Measurements from ENCODE around the gene SDE2.

SDE2 gene

DNA sequence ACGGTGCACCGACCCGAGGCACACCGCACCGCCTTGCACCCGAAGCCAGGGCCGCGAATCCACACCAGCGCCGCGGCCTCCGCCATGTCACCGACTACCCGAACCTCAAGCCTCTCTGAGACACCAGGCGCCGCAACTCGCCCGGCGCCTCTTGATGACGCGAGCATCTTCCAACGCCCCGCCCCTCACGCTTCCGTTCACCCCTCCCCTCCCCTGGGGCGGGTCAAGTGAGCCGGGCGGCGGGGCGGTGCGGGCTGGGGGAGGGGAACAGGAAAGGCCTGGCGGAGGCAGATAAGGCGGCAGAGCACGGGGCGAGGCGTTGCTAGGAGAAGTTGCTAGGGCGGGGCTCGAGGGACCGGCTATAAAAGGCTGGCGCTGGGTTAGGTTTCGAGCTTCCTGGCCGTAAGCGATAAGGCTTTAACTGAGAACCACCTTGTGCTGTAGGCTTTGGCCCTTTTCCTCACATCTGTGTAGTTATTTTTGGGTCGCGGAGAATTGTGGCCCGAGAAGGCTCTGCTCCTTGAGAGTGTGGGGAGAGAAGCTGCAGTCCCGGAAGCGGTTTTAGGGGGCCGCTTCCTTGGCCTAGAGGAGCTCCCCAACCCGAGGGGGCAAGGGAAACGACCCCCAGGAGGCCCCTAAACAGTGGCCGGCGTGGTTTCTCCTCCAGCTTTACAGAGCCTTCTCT, at the start of gene SDE2:
Gene SDE2, minus strand, starts transcription at position 117 of the 685 bp plus-strand sequence. Its CDS starts 31 bp downstream, at position 86.
- peak within 1 kb of the TSS; percentile 92 for H3K4me3 ChIP-seq (ENCODE audit: low read depth, low read length)
- TF ChIP-seq, protein P1, sequence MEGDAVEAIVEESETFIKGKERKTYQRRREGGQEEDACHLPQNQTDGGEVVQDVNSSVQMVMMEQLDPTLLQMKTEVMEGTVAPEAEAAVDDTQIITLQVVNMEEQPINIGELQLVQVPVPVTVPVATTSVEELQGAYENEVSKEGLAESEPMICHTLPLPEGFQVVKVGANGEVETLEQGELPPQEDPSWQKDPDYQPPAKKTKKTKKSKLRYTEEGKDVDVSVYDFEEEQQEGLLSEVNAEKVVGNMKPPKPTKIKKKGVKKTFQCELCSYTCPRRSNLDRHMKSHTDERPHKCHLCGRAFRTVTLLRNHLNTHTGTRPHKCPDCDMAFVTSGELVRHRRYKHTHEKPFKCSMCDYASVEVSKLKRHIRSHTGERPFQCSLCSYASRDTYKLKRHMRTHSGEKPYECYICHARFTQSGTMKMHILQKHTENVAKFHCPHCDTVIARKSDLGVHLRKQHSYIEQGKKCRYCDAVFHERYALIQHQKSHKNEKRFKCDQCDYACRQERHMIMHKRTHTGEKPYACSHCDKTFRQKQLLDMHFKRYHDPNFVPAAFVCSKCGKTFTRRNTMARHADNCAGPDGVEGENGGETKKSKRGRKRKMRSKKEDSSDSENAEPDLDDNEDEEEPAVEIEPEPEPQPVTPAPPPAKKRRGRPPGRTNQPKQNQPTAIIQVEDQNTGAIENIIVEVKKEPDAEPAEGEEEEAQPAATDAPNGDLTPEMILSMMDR (IDR thresholded peaks at IDR 0.05; ENCODE audit: low read depth, low read length) = no peak
- in situ Hi-C loops (cut with HindIII; ENCODE audit: low sequenced_read_pairs) = no loop called here
- peak; percentile 100 for DNase-seq (ENCODE audit: low read depth, low spot score)

DNA sequence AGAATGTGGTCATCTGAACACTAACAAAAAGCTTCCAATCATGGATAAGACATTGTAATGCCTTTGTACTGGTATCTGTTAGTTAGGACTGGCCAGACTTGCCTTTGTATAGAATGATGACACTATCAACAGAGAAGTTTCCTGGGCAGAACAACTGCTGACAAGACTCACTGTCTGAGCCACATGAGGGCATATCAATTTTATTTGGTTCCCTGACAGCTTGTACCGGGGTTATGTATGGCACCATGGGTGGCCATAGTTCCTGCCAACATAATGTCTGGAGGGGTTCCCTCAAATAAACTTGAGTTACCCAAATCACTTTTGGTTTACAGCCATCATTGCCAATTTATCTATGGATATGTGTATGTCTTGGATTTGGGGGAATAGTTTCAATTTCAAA, 49.7 kb upstream of the SDE2 start:
- in situ Hi-C loops (cut with HindIII; ENCODE audit: low sequenced_read_pairs) = no loop called here
- no peak overlapping the region for H3K4me3 ChIP-seq (ENCODE audit: low read depth, low read length)
- no peak for DNase-seq (ENCODE audit: low read depth, low spot score)
- TF ChIP-seq, protein P1 (IDR thresholded peaks at IDR 0.05; ENCODE audit: low read depth, low read length) = no peak

- DNase-seq (ENCODE audit: low read depth, low spot score) = peak; percentile 28
- TF ChIP-seq, protein P1 (IDR thresholded peaks at IDR 0.05; ENCODE audit: low read depth, low read length) = no peak
- in situ Hi-C loops (cut with HindIII; ENCODE audit: low sequenced_read_pairs) = no loop called here
Observed at GRCh38 chr1:226047495-226047894, 48.4 kb upstream of the SDE2 start.

DNA sequence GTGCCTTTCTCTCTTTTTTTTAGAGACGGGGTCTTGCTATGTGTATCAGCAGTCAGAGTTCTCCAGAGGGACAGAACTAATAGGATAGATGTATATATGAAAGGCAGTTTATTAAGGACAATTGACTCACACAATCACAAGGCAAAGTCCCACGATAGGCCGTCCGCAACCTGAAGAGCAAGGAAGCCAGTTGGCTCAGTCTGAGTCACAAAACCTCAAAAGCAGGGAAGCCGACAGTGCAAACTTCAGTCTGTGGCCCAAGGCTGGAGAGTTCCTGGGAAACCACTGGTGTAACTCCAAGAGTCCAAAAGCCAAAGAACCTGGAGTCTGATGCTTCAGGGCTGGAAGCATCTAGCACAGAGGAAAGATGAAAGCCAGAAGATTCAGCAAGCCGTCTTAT, 47.1 kb upstream of the SDE2 start:
- DNase-seq (ENCODE audit: low read depth, low spot score) = peak; percentile 83
- in situ Hi-C loops (cut with HindIII; ENCODE audit: low sequenced_read_pairs) = no loop called here
- no peak overlapping the region for H3K4me3 ChIP-seq (ENCODE audit: low read depth, low read length)
- TF ChIP-seq, protein P1 (IDR thresholded peaks at IDR 0.05; ENCODE audit: low read depth, low read length) = no peak

More at GRCh38 chr1:226047495-226047894, 48.4 kb upstream of the SDE2 start:
- no peak overlapping the region for H3K4me3 ChIP-seq (ENCODE audit: low read depth, low read length)

- DNase-seq (ENCODE audit: low read depth, low spot score) = no peak
- TF ChIP-seq, protein P1 (IDR thresholded peaks at IDR 0.05; ENCODE audit: low read depth, low read length) = no peak
- in situ Hi-C loops (cut with HindIII; ENCODE audit: low sequenced_read_pairs) = no loop called here
- H3K4me3 ChIP-seq (ENCODE audit: low read depth, low read length) = no peak overlapping the region
Observed at GRCh38 chr1:226044514-226045101, 45.5 kb upstream of the SDE2 start.

DNA sequence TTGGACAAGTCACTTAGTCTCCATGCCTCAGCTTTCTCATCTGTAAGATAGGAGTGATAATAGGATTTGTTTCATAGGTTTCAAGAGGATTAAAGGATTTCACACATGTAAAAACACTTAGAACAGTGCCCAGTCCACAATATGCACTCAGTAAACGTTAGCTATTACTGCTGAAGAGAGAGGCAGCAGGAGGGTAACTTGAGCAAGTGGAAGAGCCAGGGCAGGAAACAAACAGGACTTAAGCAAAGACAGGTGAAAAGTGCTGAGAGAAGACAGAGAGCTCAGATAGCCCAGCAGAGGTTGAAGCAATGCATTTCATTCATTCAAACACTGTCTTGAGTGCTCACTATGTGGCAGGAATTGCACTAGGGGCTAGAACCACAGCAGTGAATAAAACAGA, 42.3 kb upstream of the SDE2 start:
- in situ Hi-C loops (cut with HindIII; ENCODE audit: low sequenced_read_pairs) = no loop called here
- no peak overlapping the region for H3K4me3 ChIP-seq (ENCODE audit: low read depth, low read length)
- DNase-seq (ENCODE audit: low read depth, low spot score) = no peak
- TF ChIP-seq, protein P1 (IDR thresholded peaks at IDR 0.05; ENCODE audit: low read depth, low read length) = no peak

All from astrocyte of the spinal cord (primary cell).